ENCODE results near the gene FUNDC1.
A peak's percentile ranks its signal among the peaks of the same experiment; 100 is the strongest.
"Not testable (repeated sequence)": the region's sequence is repeated elsewhere in the genome, so short reads cannot be mapped to it uniquely, and the experiment has no call there.

The FUNDC1 gene, protein sequence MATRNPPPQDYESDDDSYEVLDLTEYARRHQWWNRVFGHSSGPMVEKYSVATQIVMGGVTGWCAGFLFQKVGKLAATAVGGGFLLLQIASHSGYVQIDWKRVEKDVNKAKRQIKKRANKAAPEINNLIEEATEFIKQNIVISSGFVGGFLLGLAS

DNA sequence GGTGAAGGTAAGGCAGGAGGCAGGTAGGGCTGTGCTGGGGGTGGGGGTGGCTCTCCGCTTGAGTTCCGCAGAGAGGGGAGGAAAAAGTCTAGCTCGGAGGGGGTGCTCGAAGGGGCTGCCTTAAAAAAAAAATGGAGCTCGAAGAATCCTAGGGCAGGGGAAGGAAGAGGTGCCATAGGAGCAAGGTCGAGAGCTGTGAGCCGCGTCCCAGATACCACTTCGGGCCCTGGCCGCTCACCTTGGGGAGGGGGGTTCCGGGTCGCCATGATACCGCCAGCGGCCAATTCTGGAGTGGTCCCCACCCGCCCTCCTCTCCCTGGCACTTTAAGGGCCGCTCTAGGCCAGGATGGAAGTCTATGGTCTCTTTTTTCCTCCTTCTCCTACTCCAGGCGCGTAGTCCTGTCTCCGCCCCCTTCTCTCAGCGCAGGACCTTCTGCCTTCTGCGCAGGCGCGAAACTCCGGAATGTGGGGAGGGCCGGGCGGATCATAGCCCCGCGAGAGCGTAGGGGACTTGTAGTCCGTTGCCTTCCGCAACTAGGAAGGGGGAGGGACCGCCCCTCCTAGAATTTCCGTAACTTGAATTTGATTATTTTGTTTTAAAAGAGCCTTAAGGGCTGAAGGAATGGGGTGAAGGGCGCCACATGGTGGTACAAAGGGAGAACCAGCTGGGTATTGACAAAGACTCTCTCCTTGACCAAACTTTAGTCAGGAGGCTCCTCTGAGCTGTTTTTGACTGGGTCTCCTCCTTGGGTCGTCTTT is at the start of gene FUNDC1:
FUNDC1 (minus strand) TSS at position 293 of the 759 bp plus-strand sequence; CDS start at position 266, 27 bp downstream.
- peak; percentile 72 for DNase-seq

- DNase-seq: no peak
These were observed 43.2 kb upstream of the FUNDC1 start for GRCh38 chrX:44585866-44586265.

DNA sequence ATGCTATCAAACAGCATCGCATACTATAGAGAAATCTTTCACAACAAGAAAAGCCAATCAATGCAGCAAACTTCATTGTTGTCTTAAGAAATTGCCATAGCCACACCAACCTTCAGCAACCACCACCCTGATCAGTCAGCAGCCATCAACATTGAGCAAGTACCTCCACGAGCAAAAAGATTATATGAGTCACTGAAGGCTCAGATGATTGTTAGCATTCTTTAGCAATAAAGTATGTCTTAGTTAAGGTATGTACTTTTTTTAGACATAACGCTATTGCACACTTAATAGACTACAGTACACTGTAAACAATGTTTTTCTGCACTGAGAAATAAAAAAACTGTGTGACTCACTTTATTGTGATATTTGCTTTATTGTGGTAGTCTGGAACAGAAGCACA is 37.8 kb upstream of the FUNDC1 start:
- peak; percentile 0 for DNase-seq

DNA sequence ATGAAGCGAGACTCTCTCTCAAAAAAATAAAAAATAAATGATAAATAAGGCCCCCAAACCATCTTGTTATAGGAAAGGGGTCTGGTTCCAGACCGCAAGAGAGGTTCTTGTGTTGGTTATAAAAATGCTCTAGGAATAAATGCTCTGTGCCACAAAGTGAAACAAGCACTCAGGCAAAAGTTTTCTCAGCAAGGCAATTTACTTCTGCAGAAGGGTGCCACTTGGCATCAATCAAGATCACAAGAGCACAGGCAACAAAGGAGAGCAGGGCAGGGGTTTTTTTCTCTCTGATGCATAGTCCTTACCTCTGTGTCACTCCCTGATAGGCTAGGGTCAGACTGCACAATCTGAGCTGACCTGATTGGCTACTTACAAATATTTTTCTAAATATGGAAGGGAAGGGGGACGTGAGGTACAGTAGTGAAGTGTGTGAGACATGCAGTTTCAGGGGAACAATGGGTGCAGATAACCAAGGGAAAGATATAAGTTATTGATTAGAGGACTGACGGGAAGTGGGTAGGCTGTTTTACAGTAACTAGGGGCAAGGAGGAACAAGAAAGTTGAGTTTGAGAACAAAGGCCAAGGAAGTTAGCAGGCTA is 29.8 kb upstream of the FUNDC1 start:
- no peak for DNase-seq

DNA sequence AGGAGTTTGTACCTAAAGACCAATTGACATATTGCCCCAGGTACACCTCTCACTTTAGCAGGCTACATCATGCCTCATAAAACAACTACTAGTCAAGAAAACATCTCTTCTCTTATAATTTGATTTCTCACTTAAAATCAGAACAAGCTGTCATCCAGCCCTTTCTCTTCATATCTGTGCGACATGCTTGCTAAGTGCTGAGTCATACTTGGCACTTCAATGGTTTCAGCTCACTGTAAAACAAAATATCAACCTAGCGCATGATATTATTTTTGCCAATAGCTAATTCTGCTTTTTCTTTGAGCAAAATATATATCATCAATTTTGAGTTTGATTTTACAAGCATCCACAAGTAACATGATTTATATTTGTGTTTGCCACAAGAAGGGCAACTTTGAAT is 27.9 kb upstream of the FUNDC1 start:
- DNase-seq: peak; percentile 0

GRCh38 chrX:44569122-44569521 is 26.5 kb upstream of the FUNDC1 start:
- no peak for DNase-seq

DNA sequence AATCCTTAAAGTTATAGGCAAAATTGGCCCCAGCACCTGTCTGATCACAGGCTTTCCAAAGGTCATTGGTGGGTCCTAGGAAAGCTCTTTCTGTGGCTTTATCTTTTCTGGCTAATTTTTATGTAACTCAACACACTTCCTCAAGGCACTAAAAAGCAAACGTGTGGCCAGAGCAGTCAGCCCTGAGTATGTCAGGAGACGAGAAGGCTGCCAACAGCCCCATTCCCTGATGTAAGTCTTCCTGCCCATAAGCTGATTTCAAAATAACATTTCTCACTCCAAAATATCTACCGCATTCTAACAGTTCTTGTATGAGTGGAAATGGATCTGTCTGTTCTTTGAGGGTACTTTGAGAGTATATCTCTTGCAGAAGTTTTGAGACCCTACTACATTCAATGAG is 25.5 kb upstream of the FUNDC1 start:
- no peak for DNase-seq

GRCh38 chrX:44561896-44562295 is 19.2 kb upstream of the FUNDC1 start:
- not testable (repeated sequence) for DNase-seq

DNA sequence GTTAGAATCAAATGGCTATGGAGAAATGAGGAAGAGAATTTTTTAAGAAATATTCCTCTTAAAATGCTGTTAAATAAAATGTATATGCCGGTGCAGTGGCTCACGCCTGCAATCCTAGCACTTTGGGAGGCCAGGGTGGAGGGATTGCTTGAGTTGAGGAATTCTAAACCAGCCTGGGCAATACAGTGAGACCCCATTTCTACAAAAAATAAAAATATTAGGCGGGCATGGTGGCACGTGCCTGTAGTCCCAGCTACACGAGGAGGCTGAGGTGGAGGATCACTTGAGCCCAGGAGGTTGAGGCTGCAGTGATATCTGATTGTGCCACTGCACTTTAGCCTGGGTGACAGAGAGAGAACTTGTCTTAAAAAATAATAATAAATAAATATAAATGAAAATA is 7.9 kb upstream of the FUNDC1 start:
- DNase-seq: no peak

GRCh38 chrX:44545454-44545853 is 2.8 kb upstream of the FUNDC1 start:
- DNase-seq: not testable (repeated sequence)

- no peak for DNase-seq
These were observed 1.4 kb upstream of the FUNDC1 start for GRCh38 chrX:44544036-44544435.

DNA sequence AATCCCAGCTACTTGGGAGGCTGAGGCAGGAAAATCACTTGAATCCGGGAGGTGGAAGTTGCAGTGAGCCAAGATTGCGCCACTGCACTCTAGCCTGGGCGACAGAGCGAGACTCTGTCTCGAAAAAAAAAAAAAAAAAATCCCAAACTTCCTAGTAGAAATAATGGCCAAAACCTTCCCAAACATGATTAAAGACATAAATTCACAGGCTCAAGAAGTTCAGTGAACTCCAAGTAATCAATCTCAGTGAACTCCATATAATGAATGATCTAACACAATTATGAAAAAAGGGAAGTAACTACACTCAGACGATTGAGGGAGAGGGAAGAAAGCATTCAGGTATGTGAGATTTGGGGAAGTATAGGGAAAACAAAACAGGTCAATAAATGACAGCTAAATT is 6.5 kb downstream of the FUNDC1 start:
- no peak for DNase-seq

GRCh38 chrX:44529310-44529709 is 13.3 kb downstream of the FUNDC1 start:
- no peak for DNase-seq

DNA sequence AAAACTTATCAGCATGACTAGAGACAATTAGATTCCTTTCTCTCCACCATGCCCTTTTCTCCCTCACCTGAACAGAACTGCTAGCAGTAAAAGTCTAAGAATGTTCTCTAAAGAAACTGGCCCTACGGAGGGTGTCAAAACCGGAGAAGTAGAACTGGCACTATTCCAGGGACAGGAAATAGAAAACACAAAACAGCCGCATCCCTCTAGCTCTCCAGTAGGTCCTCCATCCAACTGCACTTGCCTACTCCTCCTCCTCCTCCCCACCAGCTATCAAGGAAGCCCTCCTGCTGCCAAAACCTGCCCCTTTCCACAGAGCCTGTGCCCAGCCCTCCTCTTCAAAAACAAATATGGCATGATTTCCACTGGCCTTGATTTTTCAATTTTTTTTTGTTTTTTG is 28.4 kb downstream of the FUNDC1 start:
- DNase-seq: no peak

GRCh38 chrX:44507292-44507691 is 35.4 kb downstream of the FUNDC1 start:
- DNase-seq: no peak

DNA sequence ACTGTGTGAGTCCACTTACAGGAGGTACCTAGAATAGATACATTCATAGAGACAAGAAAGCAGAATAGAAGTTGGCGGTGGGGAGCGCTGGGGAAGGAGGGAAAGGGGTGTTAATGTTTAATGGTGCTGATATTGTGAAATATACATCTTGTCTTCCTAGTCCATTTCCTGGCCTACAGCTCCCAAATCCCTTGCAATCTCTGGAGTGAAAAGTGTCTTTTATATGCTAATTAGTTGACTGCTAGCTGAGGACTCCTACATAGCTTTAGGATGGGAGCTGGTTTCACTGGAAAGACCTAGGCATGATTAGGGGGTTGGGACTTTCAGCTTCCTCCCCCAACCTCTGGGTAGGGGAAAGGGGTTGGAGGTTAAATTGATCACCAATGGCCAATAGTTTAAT is 36.0 kb downstream of the FUNDC1 start:
- DNase-seq: no peak

DNA sequence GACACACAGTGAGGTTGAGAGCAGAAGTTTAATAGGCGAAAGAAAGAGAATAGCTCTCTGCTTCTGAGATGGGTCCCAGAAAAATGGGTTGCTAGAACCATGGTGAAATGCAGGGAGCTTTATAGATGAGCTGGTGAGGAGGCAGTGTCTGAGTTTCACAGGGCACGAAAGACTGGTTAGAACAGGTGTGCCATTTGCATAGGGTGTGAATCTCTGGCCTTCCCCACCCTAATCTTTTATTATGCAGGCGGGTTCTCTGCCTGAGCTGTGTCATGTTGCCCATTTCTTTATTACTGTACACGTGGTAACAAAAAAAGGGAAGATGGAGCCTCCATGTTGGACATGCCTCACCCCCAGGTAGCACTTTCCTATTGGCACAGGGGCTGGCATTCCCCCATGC is 39.1 kb downstream of the FUNDC1 start:
- DNase-seq: no peak

GRCh38 chrX:44495091-44495490 is 47.6 kb downstream of the FUNDC1 start:
- DNase-seq: no peak

DNA sequence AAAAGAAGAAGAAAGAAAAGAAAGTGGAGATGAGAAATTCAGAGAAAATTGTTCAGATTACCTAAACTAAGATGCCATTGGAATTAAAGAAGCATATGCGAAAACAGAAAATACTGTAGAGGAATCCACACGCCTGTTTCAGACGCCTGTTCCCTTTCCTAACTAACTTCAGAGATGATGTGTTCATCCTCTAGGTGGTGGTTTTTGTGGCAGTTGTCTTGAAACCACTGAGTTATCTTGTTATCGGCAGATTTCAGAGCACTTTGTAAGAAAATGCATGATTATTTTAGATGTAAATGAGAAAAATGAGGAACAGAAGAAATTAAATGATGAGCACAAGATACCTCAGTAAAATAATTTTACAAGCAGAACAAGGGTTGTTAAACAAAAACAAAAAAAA is 48.3 kb downstream of the FUNDC1 start:
- no peak for DNase-seq

GRCh38 chrX:44489515-44489914 is 53.1 kb downstream of the FUNDC1 start:
- DNase-seq: no peak

- no peak for DNase-seq
These were observed 58.0 kb downstream of the FUNDC1 start for GRCh38 chrX:44484607-44485146.

DNA sequence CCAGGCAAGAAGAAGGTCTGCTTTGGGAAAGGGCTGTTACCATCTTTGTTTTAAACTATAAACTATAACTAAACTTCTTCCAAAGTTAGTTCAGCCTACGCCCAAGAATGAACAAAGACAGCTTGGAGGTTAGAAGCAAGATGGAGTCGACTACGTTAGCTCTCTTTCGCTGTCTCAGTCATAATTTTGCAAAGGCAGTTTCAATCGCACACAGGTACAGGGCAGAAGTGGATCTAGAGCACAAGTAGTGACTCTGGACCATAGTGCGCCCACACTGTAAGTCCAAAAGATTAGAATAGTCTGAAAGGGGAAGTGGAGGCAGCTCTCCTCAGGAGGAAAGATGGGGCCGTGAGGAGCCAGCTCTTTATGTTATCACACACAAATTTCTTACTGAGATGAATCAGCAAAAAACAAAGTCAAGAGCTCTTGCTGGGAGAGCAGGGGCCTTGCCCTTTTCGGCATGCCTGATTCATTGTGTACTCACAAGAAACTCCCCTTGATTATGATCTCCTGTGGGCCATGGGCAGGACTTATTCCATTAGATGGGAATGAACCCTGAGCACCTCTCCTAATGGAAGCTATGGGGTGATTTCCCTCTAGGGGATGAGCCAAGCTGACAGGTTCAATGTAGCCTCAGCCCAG is 58.6 kb downstream of the FUNDC1 start:
- no peak for DNase-seq

DNA sequence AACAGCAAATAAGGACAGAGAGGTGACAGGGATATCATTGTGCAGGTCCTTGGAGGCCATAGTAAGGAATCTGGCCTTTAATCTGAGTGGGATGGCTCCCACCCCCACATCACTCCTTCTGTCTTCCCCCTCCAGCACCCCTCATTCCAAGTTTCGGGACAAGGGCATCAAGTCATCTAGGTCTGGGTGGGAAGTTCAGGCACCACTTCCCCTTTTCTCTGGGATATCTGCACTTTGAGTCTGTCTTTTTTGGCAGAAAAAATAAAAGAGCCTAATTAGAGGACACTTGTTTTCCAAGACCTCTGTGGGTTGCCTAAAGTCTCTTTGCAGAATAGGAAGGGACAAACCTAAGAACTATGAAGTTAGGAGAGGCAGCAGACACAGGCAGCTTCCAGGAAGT is 60.1 kb downstream of the FUNDC1 start:
- no peak for DNase-seq

GRCh38 chrX:44480591-44480990 is 62.1 kb downstream of the FUNDC1 start:
- peak; percentile 14 for DNase-seq
